ENCODE data around the gene CDC14A.
A peak's percentile ranks its signal among the peaks of the same experiment; 100 is the strongest.
"Not testable (repeated sequence)": the region's sequence is repeated elsewhere in the genome, so short reads cannot be mapped to it uniquely, and the experiment has no call there.

The CDC14A gene

GRCh38 chr1:100362821-100363466 is 10.6 kb downstream of the CDC14A start:
- peak overlapping the region; percentile 55; the same call in 1 of the 2 replicates for H3K9ac ChIP-seq (ENCODE audit: low read depth, low read length)
- no peaks in the 10 kb centered on the region for H3K9me3 ChIP-seq (ENCODE audit: control insufficient read depth, insufficient read depth, low read length)
- peaks cover 10% of the 10 kb centered on the region; the same call in 1 of the 2 replicates for H3K4me1 ChIP-seq (ENCODE audit: insufficient read depth, low read length)
- H3K36me3 ChIP-seq (ENCODE audit: insufficient read depth, low read length): no peaks in the 10 kb centered on the region; the same call in 1 of the 2 replicates

GRCh38 chr1:100363831-100364230 is 11.5 kb downstream of the CDC14A start:
- no peak overlapping the region for H3K9ac ChIP-seq (ENCODE audit: low read depth, low read length)
- H3K36me3 ChIP-seq (ENCODE audit: insufficient read depth, low read length): no peaks in the 10 kb centered on the region; the same call in 1 of the 2 replicates
- no peaks in the 10 kb centered on the region for H3K9me3 ChIP-seq (ENCODE audit: control insufficient read depth, insufficient read depth, low read length)
- peaks cover 10% of the 10 kb centered on the region; the same call in 1 of the 2 replicates for H3K4me1 ChIP-seq (ENCODE audit: insufficient read depth, low read length)

- no peaks in the 10 kb centered on the region; the same call in 1 of the 2 replicates for H3K36me3 ChIP-seq (ENCODE audit: insufficient read depth, low read length)
- no peak overlapping the region for H3K9ac ChIP-seq (ENCODE audit: low read depth, low read length)
- no peaks in the 10 kb centered on the region for H3K9me3 ChIP-seq (ENCODE audit: control insufficient read depth, insufficient read depth, low read length)
These were observed 12.4 kb downstream of the CDC14A start for GRCh38 chr1:100364697-100365096.

GRCh38 chr1:100366209-100366525 is 13.9 kb downstream of the CDC14A start:
- H3K36me3 ChIP-seq (ENCODE audit: insufficient read depth, low read length): no peaks in the 10 kb centered on the region; the same call in 1 of the 2 replicates
- H3K4me1 ChIP-seq (ENCODE audit: insufficient read depth, low read length): peaks cover 9% of the 10 kb centered on the region; the same call in 1 of the 2 replicates
- no peaks in the 10 kb centered on the region for H3K9me3 ChIP-seq (ENCODE audit: control insufficient read depth, insufficient read depth, low read length)
- no peak overlapping the region for H3K9ac ChIP-seq (ENCODE audit: low read depth, low read length)

More at GRCh38 chr1:100364697-100365096, 12.4 kb downstream of the CDC14A start:
- peaks cover 10% of the 10 kb centered on the region; the same call in 1 of the 2 replicates for H3K4me1 ChIP-seq (ENCODE audit: insufficient read depth, low read length)

- not testable (repeated sequence) for H3K36me3 ChIP-seq (ENCODE audit: insufficient read depth, low read length); H3K9ac ChIP-seq (ENCODE audit: low read depth, low read length); H3K9me3 ChIP-seq (ENCODE audit: control insufficient read depth, insufficient read depth, low read length); H3K4me1 ChIP-seq (ENCODE audit: insufficient read depth, low read length)
These were observed 17.0 kb downstream of the CDC14A start for GRCh38 chr1:100369339-100369738.

GRCh38 chr1:100373953-100374352 is 21.6 kb downstream of the CDC14A start:
- H3K36me3 ChIP-seq (ENCODE audit: insufficient read depth, low read length); H3K4me1 ChIP-seq (ENCODE audit: insufficient read depth, low read length); H3K9ac ChIP-seq (ENCODE audit: low read depth, low read length); H3K9me3 ChIP-seq (ENCODE audit: control insufficient read depth, insufficient read depth, low read length): not testable (repeated sequence)

GRCh38 chr1:100376890-100377289 is 24.6 kb downstream of the CDC14A start:
- H3K4me1 ChIP-seq (ENCODE audit: insufficient read depth, low read length); H3K9me3 ChIP-seq (ENCODE audit: control insufficient read depth, insufficient read depth, low read length); H3K36me3 ChIP-seq (ENCODE audit: insufficient read depth, low read length): not testable (repeated sequence)

GRCh38 chr1:100377590-100378361 is 25.5 kb downstream of the CDC14A start:
- H3K36me3 ChIP-seq (ENCODE audit: insufficient read depth, low read length): no peaks in the 10 kb centered on the region
- no peak overlapping the region for H3K9ac ChIP-seq (ENCODE audit: low read depth, low read length)
- H3K9me3 ChIP-seq (ENCODE audit: control insufficient read depth, insufficient read depth, low read length): no peaks in the 10 kb centered on the region
- no peaks in the 10 kb centered on the region for H3K4me1 ChIP-seq (ENCODE audit: insufficient read depth, low read length)

More at GRCh38 chr1:100376890-100377289, 24.6 kb downstream of the CDC14A start:
- H3K9ac ChIP-seq (ENCODE audit: low read depth, low read length): not testable (repeated sequence)

GRCh38 chr1:100378956-100379355 is 26.6 kb downstream of the CDC14A start:
- H3K36me3 ChIP-seq (ENCODE audit: insufficient read depth, low read length): no peaks in the 10 kb centered on the region
- H3K9me3 ChIP-seq (ENCODE audit: control insufficient read depth, insufficient read depth, low read length): no peaks in the 10 kb centered on the region
- peaks cover 3% of the 10 kb centered on the region; the same call in 1 of the 2 replicates for H3K4me1 ChIP-seq (ENCODE audit: insufficient read depth, low read length)
- no peak overlapping the region for H3K9ac ChIP-seq (ENCODE audit: low read depth, low read length)

- H3K4me1 ChIP-seq (ENCODE audit: insufficient read depth, low read length): peaks cover 3% of the 10 kb centered on the region; the same call in 1 of the 2 replicates
- no peak overlapping the region for H3K9ac ChIP-seq (ENCODE audit: low read depth, low read length)
- no peaks in the 10 kb centered on the region for H3K9me3 ChIP-seq (ENCODE audit: control insufficient read depth, insufficient read depth, low read length)
- H3K36me3 ChIP-seq (ENCODE audit: insufficient read depth, low read length): no peaks in the 10 kb centered on the region
These were observed 28.3 kb downstream of the CDC14A start for GRCh38 chr1:100380635-100381034.

GRCh38 chr1:100382657-100383056 is 30.4 kb downstream of the CDC14A start:
- Histone ChIP-seq H3K9ac (ENCODE audit: low read depth, low read length) (no peak overlapping the region), H3K9me3 (ENCODE audit: control insufficient read depth, insufficient read depth, low read length) (no peaks in the 10 kb centered on the region), H3K36me3 (ENCODE audit: insufficient read depth, low read length) (no peaks in the 10 kb centered on the region), H3K4me1 (ENCODE audit: insufficient read depth, low read length) (peaks cover 12% of the 10 kb centered on the region; the same call in 1 of the 2 replicates)

GRCh38 chr1:100383743-100384405 is 31.6 kb downstream of the CDC14A start:
- Histone ChIP-seq H3K36me3 (ENCODE audit: insufficient read depth, low read length) (no peaks in the 10 kb centered on the region), H3K9me3 (ENCODE audit: control insufficient read depth, insufficient read depth, low read length) (no peaks in the 10 kb centered on the region), H3K9ac (ENCODE audit: low read depth, low read length) (no peak overlapping the region), H3K4me1 (ENCODE audit: insufficient read depth, low read length) (peaks cover 19% of the 10 kb centered on the region)

GRCh38 chr1:100387209-100387608 is 34.9 kb downstream of the CDC14A start:
- peaks cover 19% of the 10 kb centered on the region for H3K4me1 ChIP-seq (ENCODE audit: insufficient read depth, low read length)
- no peaks in the 10 kb centered on the region for H3K9me3 ChIP-seq (ENCODE audit: control insufficient read depth, insufficient read depth, low read length)
- H3K36me3 ChIP-seq (ENCODE audit: insufficient read depth, low read length): no peaks in the 10 kb centered on the region
- H3K9ac ChIP-seq (ENCODE audit: low read depth, low read length): no peak overlapping the region

GRCh38 chr1:100387657-100388350 is 35.5 kb downstream of the CDC14A start:
- H3K9ac ChIP-seq (ENCODE audit: low read depth, low read length): no peak overlapping the region
- no peaks in the 10 kb centered on the region for H3K36me3 ChIP-seq (ENCODE audit: insufficient read depth, low read length)
- peaks cover 19% of the 10 kb centered on the region for H3K4me1 ChIP-seq (ENCODE audit: insufficient read depth, low read length)
- no peaks in the 10 kb centered on the region for H3K9me3 ChIP-seq (ENCODE audit: control insufficient read depth, insufficient read depth, low read length)

Data from ES-I3 (cell line).